Heart left ventricle (tissue), 13 donors: ENCODE measurements around the gene SH2D3C.

Experiments used
- POLR2A ChIP-seq, 2 donors: fragments of 450-650 bp; IDR thresholded peaks; one replicate each; pipeline ENCODE4 v1.6.1; 2017; ENCODE audit warnings: antibody characterized with exemption in 2 of 2, mild to moderate bottlenecking in 2 of 2, moderate library complexity in 2 of 2
- TF ChIP-seq, protein P1 (sequence below), 12 donors: fragments of 200-600 bp; sonication (generic) in 4 of 12; IDR thresholded peaks; one replicate each; pipeline versions ENCODE4 v1.5.0 to v1.8.0; 2018 to 2022; ENCODE audit warnings: antibody characterized with exemption in 12 of 12, mild to moderate bottlenecking in 5 of 12
- donor health status: ischemic (EF 13 %, LVEDD 7.1; RV severe dilation, severe dysfunction).
- donor health status: DM: no; HTN: yes; CAD: no.
- donor health status: DM: no; HTN: no; CAD: no.
- donor health status: ischemic (EF 25% LVEDD 6.9; RV normal size, moderate dysfunction).
- donor health status: ischemic (EF 25% LVEDD 5.7; RV mildly dilated, moderate dysfunction).
- donor health status: ischemic (EF 35%, LVEDD 5.7; RV mildly dilated, moderate dysfunction).
- donor health status: nonischemic (EF 11% LVEDD 7.7; RV severe dilation, severe dysfunction).
- donor health status: DM: yes; HTN: yes; CAD: no.
- donor health status: PGD.
- donor health status: ischemic (EF 29% LVEDD 5.4; RV normal size, mild dysfunction).
- donor health status: nonischemic (EF 23%, LVEDD 6.1; RV moderate dilation, normal function).

DNA sequence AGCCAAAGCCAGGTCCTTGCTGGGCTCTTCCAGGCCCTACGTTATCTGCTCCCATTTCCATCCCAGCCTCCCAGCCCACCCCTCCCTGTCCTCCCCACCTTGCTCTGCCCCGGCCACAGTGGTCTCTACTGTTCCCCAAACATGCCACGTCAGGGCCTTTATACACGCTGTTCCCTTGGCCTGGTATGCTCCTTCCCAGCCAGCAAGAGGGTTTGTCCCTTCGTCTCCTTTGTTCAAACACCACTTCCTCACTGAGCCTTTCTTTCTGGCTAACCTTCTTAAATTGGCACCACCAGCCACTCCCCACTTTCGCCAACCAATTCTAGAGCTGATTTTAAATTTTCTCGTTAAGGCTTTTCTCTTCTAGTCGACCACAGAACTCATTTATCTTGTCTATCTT is 9.8 kb downstream of the SH2D3C start:
- TF ChIP-seq, protein P1, sequence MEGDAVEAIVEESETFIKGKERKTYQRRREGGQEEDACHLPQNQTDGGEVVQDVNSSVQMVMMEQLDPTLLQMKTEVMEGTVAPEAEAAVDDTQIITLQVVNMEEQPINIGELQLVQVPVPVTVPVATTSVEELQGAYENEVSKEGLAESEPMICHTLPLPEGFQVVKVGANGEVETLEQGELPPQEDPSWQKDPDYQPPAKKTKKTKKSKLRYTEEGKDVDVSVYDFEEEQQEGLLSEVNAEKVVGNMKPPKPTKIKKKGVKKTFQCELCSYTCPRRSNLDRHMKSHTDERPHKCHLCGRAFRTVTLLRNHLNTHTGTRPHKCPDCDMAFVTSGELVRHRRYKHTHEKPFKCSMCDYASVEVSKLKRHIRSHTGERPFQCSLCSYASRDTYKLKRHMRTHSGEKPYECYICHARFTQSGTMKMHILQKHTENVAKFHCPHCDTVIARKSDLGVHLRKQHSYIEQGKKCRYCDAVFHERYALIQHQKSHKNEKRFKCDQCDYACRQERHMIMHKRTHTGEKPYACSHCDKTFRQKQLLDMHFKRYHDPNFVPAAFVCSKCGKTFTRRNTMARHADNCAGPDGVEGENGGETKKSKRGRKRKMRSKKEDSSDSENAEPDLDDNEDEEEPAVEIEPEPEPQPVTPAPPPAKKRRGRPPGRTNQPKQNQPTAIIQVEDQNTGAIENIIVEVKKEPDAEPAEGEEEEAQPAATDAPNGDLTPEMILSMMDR (IDR thresholded peaks at IDR 0.05), result no peak
- no peak for TF ChIP-seq POLR2A (IDR thresholded peaks at IDR 0.05)
